ENCODE data around the gene RALGPS1. TPM values are rescaled to one million over a fixed set of nuclear protein-coding genes. Genes with fewer than 3 reads are reported as not detected.

RALGPS1 gene
- total RNA-seq, 4 donors from 2014 or later = 2.2 to 10.3 (median 5.4) TPM

DNA sequence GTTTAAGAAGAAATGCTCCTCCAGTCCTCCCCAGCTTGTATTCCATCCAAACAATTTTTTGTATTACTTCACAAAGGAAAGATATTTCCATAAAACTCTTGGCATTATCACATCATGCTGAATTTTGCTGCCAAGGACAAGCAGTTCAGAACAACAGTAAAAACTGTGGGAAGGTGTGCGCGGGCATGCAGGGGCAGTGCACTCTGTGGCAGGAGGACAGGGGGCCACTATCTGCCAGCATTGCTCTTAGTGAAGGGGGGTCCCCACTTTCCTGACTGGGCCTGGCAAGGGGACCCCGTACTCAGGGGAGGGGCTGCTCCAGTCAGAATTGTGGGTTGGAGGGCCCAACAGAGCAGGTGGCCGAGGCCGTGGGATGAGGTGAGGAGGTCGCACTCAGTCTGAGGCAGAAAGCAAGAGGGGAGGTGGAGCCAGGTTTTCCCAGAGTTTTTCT, 175.1 kb downstream of the RALGPS1 start:
- no peaks in the 10 kb centered on the region for H3K4me1 ChIP-seq
- ATAC-seq (peak; percentile 28), DNase-seq (no peak)
- peak overlapping the region; percentile 34 to 65 (median 46) for H3K27ac ChIP-seq
- no peaks in the 10 kb centered on the region for H3K27me3 ChIP-seq
- intact Hi-C loops (cut with DNase I; ENCODE audit: low total_unique reads) = no loop called here
- TF ChIP-seq POLR2A (IDR thresholded peaks at IDR 0.05) = no peak
- TF ChIP-seq, protein P1, sequence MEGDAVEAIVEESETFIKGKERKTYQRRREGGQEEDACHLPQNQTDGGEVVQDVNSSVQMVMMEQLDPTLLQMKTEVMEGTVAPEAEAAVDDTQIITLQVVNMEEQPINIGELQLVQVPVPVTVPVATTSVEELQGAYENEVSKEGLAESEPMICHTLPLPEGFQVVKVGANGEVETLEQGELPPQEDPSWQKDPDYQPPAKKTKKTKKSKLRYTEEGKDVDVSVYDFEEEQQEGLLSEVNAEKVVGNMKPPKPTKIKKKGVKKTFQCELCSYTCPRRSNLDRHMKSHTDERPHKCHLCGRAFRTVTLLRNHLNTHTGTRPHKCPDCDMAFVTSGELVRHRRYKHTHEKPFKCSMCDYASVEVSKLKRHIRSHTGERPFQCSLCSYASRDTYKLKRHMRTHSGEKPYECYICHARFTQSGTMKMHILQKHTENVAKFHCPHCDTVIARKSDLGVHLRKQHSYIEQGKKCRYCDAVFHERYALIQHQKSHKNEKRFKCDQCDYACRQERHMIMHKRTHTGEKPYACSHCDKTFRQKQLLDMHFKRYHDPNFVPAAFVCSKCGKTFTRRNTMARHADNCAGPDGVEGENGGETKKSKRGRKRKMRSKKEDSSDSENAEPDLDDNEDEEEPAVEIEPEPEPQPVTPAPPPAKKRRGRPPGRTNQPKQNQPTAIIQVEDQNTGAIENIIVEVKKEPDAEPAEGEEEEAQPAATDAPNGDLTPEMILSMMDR (IDR thresholded peaks at IDR 0.05 in 4 of 5, conservative IDR thresholded peaks at IDR 0.05 in 1 of 5) = no peak
- in situ Hi-C loops (cut with MboI; ENCODE audit: low sequenced_read_pairs in 4 of 4) = no loop called here
- H3K4me3 ChIP-seq = no peak overlapping the region
- no peaks in the 10 kb centered on the region for H3K9me3 ChIP-seq
- peaks cover 0 to 45% of the 10 kb centered on the region in 2 donors for H3K36me3 ChIP-seq

DNA sequence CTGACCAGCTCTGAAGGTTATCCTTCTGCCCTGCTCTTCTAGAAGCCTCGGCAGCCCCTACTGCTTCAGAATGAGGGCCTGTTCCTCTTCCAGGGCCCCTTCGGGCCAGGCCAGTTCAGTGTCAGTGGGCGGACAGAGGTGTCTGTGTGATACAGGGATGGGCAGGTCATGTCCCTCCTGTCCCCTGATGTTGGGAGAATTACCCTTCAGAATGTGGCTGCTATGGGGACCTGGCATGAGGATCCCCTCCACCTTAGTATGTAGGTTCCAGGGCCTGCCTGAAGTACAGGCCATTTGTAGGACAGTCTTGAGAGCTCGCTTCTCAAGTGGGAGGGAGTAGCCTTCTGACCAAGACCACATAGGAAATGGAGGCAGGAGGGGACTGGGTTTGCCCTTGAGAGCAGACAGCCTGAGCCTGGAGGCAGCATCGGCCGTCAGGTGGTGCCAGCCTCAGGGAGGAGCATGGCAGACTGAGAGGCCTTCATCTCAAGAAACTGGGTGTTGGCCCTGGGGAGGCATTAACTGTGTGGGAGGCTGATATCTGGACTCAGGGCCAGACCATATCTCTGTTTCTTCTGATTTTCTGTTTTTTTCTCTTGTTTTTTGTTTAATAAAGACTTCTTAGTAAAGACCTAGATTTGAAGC, 175.9 kb downstream of the RALGPS1 start:
- Histone ChIP-seq H3K27me3 (no peaks in the 10 kb centered on the region), H3K27ac (peak overlapping the region; percentile 34 to 65 (median 46)), H3K36me3 (peaks cover 0 to 45% of the 10 kb centered on the region in 2 donors), H3K9me3 (no peaks in the 10 kb centered on the region), H3K4me1 (no peaks in the 10 kb centered on the region), H3K4me3 (no peak overlapping the region)
- DNase-seq (no peak), ATAC-seq (no peak)
- no peak for TF ChIP-seq POLR2A (IDR thresholded peaks at IDR 0.05)
- TF ChIP-seq, protein P1 (IDR thresholded peaks at IDR 0.05 in 4 of 5, conservative IDR thresholded peaks at IDR 0.05 in 1 of 5) = no peak
- in situ Hi-C loops (cut with MboI; ENCODE audit: low sequenced_read_pairs in 4 of 4) (no loop called here), intact Hi-C loops (cut with DNase I; ENCODE audit: low total_unique reads) (no loop called here)

DNA sequence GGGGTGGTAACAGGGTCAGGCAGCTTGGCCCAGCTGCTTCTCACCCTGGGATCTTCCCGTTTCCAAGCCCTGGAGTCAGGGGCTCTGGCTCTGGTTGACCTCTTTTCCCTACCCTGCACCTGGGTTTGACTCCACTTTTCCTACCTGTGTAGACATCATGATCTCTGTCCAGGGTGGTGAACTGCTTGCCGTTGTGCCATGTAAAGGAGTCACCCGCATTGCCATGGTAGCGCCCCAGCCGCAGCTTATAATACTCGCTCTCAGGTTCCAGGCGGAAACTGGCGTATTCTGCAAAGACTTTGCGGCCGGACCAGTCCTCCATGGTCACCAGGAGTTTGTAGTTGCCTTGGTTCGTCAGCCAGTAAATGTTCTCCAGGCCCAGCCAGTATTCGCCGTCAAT, 176.9 kb downstream of the RALGPS1 start:
- Histone ChIP-seq H3K4me1 (no peaks in the 10 kb centered on the region), H3K4me3 (no peak overlapping the region), H3K9me3 (no peaks in the 10 kb centered on the region), H3K27ac (peak overlapping the region in 2 of 4 donors; percentile 34 to 65), H3K36me3 (peaks cover 0 to 45% of the 10 kb centered on the region in 2 donors), H3K27me3 (no peaks in the 10 kb centered on the region)
- TF ChIP-seq POLR2A (IDR thresholded peaks at IDR 0.05) = no peak
- TF ChIP-seq, protein P1 (IDR thresholded peaks at IDR 0.05 in 4 of 5, conservative IDR thresholded peaks at IDR 0.05 in 1 of 5) = no peak
- in situ Hi-C loops (cut with MboI; ENCODE audit: low sequenced_read_pairs in 4 of 4) = no loop called here
- no peak for DNase-seq
- intact Hi-C loops (cut with DNase I; ENCODE audit: low total_unique reads) = no loop called here
- no peak for ATAC-seq

DNA sequence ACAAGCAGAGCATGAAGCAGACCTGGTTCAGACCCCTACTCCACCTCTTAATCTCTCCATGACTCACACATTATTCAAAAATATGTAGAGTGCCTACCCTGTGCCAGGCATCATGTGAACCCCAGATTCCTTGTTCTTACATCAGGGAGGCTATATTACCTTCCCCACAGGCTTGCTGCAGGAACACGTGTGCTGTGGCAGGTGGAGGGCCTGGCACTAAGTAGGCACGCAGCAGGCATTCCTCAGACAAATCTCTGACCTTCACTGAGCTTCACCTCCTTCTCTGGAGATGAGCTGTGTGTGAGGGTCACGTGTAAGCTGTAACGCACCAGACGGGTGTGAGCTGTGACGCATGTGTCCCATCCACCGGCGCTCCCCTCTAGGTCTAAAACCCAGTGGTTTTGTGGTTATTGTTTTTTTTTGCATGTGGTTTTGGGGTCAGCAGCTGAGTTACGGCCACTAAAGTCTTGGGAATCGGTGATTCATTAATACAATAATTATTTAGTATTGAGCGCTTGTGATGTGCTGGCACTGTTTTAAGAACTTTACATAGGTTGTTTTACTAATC, 177.5 kb downstream of the RALGPS1 start:
- intact Hi-C loops (cut with DNase I; ENCODE audit: low total_unique reads) (no loop called here), in situ Hi-C loops (cut with MboI; ENCODE audit: low sequenced_read_pairs in 4 of 4) (no loop called here)
- no peak for TF ChIP-seq POLR2A (IDR thresholded peaks at IDR 0.05)
- TF ChIP-seq, protein P1 (IDR thresholded peaks at IDR 0.05 in 4 of 5, conservative IDR thresholded peaks at IDR 0.05 in 1 of 5) = no peak
- Histone ChIP-seq H3K4me1 (no peaks in the 10 kb centered on the region), H3K27me3 (no peaks in the 10 kb centered on the region), H3K36me3 (peaks cover 0 to 44% of the 10 kb centered on the region in 2 donors), H3K27ac (no peak overlapping the region), H3K9me3 (no peaks in the 10 kb centered on the region), H3K4me3 (no peak overlapping the region)
- ATAC-seq (no peak), DNase-seq (no peak)

All from gastrocnemius medialis (tissue), 4 donors.